Stimulated activated CD4-positive, alpha-beta T cell treated with anti-CD3 and anti-CD28 coated beads, TNF-alpha, amount 100 ng/mL, for 1 hour (primary cell): ENCODE data around the gene TEX28.
"Not testable (repeated sequence)": the region's sequence is repeated elsewhere in the genome, so short reads cannot be mapped to it uniquely, and the experiment has no call there.

Experiments
- DNase-seq, 3 donors: peaks; one replicate each; pipeline ENCODE4 v3.0.0-alpha.2; 2020; ENCODE audit warnings: low read depth in 3 of 3, low spot score in 1 of 3

TEX28 gene

DNA sequence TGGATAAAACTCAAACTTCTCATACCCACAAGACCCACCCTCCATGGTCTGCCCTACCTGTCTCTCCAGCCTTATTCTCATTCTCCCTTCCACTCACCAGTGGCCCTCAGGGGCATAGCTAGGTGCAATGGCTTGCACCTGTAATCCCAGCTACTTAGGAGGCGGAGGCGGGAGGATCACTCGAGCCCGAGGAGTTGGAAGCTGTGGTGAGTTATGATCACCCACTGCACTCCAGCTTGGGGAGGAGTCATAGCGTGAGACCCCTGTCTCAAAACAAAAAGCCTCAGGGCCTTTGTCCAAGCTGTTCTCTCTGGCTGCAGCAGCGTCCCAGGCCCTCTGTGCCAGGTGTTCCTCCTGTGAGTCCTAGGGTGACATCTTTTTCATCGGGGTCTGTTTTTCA, 17.2 kb upstream of the TEX28 start:
- no peak for DNase-seq

DNA sequence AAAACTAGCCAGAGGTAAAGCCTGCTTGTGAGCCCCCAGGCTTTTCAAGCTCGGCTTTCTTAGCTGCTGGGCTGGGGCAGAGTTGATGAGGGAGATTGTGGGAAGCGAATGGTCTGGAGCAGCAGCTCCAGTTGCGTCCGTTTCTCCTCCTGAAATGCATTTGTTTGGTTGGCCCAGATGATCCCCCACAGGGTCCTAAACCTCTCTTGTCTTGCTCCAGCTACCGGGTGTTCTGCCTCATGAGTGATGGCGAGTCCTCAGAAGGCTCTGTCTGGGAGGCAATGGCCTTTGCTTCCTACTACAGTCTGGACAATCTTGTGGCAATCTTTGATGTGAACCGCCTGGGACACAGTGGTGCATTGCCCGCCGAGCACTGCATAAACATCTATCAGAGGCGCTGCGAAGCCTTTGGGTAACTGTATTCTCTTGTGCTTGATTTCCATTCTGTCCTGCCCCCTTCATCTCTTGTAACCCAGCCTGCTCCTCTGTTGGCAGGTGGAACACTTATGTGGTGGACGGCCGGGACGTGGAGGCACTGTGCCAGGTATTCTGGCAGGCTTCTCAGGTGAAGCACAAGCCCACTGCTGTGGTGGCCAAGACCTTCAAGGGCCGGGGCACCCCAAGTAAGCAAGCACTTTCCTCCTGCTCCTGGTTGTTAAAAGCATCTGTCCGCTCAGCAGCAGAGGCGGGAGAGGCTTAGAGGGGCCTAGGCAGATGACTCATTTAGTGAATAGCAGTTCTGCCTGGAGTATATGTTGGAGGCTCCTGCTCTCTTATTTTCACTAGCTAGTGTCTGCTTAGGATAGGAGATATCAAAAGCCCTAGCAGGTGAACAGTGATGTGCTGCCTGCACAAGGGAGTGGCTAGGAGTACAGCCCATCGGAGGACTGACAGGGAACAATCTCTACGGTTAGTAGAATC, 16.0 kb upstream of the TEX28 start:
- no peak for DNase-seq

DNA sequence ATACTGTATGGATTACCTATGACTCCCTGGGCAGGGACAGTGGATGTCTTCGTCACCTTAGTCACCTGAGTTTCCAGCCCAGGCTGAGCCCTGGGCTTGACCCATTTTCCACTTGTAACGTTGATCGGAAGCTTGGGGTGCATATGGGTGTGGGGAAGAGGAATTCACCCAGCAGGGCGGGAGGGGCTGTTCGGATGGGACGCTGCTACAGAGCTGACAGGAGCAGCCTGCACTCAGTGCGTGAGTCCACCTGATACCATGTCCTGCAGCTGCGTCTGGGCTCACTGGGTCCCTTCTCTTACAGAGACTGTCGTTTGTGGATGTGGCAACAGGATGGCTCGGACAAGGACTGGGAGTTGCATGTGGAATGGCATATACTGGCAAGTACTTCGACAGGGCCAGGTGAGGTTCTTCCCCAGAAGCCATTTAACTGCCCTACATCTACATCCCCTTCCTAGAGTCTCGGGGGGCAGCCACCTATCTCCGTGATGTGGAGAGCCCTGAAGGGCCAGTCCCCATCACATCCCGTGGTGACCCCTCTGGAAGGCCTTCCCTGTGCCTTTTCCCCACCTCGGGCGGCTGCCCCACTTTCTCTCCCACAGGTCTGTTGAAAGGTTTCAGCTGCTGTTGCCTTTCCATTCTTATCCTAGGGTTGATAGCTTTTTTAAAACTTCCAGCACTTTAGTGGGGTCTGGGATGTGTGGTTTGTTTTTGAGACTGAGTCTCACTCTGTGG, 14.3 kb upstream of the TEX28 start:
- DNase-seq: no peak

DNA sequence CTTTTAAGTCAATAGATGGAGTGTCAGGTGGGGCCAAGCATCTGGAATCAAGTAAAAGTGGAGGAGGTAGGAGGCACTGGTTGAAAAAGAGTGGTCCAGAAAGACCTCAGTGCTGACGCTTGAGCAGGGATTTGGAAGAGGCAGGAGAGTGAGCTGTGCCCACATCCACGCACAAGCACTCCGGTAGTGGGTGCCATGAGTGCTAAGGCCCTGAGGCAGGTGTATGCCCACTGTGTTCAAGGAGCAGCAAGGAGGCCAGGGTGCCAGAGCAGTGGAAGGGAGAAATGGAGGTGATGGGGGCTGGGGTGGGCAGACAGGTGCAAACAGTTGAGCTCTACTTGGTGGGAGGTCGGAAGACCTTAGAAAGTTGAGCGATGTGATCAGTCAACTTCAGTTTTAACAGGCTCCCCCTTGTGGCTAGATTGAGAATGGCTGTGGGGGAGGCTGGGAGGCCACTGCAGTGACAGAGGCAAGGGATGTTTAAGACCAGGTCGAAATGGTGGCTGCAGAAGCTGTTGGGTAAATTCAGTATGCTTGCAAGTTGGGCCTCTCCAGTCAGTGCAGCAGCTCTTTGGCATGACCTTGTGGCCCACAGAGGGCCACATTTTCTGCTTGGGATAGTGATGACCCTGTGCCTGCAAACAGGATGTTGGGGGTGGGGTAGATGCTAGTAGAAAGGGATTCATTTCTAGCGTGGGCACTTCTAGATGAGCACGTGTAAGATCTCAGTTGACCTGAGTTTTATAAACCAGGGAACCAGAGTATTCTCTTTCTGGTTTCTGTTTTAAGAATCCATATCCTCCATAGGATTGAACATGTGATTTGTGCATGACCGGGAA, 13.4 kb upstream of the TEX28 start:
- DNase-seq: peak; percentile 44 to 65 (median 58)

DNA sequence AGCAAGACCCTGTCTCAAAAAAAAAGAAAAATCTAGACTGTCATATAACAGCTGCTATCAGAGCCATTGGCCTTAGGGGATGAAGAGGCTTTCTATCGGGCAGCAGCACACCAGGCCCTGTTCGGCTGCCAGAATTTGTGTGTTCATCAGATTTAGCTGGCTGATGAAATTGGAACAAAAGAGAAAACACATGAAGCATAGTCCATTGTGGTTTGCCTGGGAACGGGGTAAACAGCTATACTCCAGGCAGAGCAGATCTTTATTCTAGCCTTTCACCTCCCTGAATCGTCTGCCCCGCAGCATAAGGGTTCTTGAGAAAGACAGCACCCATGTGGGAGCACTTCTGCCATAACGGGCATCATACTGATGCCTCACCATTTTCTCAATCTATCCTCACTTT, 12.3 kb upstream of the TEX28 start:
- DNase-seq: no peak

DNA sequence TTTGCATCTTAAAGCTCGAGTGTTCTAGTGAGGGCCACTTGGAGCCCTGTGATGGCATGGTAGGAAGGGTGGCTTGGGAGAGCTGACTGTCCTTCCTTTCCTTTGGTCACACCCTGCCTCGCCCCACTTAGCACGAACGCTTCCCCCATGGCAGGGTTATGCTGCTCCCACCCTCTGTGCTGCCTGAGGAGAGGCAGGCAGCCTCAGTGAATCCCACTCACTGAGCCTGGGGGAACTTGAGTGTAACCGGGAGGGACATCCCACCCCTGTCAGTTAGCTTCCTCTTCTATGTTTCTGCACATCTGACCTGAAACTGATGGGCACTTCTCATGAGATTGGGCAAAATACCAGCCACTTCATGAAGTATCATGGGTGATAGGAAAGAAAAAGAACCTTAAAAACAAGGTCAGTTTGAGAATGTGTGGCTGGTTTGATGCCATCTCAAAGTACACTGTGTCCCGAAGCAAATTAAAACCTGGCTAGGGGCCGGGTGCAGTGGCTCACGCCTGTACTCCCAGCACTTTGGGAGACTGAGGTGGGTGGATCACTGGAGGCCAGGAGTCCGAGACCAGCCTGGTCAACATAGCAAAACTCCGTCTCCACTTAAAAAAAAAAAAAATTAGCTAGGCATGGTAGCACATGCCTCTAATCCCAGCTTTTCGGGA, 10.7 kb upstream of the TEX28 start:
- DNase-seq: no peak

DNA sequence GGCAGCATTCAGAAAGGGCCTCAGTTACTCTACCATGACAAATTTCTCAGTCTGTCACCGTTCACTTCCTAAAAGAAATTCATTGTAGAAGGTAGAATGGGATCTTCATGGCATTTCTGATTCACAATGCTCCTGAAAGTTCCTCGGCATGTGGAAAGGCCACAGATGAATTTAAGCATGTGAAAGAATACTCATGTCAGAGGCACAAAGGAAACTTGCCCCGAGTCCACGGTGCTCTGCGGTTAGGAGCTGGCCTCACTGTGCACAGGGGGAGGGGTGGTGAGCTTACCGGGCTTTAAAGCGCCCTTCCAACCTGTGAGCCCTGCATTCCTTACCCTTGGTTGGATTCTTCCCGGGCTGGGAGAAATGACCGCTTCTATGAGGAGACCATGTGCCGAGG, 9.9 kb upstream of the TEX28 start:
- no peak for DNase-seq

DNA sequence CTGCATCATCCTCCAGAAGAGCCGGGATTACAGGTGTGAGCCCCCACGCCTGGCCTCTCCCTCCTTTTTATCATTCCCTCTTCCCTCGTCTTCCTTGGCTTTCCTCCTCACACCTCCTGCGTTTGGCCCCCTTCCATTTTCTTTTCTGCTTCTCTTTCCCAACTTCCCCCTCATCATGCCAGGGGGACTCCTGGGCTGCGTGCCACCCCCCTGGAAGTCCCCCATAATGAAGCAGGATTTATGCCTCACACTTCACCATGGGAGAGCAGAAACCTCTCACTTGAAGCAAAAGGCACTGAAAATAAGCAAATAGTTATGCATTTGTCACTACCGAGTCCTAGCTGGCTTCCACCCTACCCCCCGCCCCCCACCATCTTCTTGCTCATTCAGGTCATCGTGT, 8.6 kb upstream of the TEX28 start:
- DNase-seq: no peak

DNA sequence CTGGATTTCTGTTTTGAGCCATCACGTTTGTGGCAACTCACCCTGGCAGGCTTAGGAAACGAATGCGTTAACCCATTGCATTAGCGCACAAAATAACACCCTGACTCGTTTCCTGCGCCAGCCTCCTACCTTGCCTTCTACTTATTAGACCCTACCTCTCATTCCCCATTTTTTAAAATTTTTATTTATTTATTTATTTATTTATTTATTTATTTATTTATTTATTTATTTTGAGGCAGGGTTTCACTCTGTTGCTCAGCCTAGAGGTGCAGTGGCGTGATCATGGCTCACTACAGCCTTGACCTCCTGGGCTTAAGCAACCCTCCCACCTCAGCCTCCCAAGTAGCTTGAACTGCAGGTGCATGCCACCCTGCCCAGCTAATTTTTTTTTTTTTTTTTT, 8.1 kb upstream of the TEX28 start:
- not testable (repeated sequence) for DNase-seq

DNA sequence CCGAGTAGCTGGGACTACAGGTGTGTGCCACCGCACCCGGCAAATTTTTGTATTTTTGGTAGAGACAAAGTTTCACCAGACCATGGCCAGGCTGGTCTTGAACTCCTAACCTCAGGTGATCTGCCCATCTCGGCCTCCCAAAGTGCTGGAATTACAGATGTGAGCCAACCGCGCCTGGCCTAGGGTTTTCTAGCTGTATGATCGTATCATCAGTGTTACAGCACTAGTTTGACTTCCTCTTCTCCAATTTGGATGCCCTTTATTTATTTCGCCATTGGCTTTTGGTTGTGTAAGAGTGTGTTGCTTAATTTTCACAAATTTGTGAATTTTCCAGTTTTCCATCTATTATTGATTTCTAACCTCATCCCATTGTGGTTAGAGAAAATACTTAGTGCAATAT, 5.9 kb upstream of the TEX28 start:
- DNase-seq: no peak

DNA sequence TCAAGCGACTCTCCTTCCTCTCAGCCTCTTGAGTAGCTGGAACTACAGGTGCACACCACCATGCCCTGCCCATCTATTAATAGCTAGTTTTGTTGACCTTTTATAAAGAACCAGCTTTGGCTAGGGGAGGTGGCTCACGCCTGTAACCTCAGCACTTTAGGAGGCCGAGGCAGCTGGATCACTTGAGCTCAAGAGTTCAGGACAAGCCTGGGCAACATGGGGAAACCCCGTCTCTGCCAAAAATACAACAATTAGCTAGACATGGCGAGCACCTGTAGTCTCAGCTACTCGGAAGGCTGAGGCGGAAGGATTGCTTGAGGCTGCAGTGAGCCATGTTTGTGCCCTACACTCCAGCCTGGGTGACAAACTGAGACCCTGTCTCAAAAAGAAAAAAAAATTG, 3.4 kb upstream of the TEX28 start:
- DNase-seq: no peak

DNA sequence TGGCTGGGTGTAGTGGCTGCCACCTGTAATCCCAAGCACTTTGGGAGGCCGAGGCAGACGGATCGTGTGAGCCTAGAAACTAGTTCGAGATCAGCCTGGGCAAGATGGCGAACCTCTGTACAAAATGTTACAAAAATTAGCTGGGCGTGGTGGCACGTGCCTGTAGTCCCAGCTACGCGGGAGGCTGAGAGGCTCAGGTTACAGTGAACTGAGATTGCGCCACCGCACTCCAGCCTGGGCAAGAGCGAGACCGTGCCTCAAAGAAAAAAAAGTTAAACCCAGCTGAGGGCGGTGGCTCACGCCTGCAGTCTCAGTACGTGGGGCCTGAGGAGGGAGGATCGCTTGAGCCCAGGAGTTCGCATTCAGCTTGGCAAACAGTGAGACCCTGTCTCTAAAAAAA, 1.8 kb upstream of the TEX28 start:
- DNase-seq: no peak

DNA sequence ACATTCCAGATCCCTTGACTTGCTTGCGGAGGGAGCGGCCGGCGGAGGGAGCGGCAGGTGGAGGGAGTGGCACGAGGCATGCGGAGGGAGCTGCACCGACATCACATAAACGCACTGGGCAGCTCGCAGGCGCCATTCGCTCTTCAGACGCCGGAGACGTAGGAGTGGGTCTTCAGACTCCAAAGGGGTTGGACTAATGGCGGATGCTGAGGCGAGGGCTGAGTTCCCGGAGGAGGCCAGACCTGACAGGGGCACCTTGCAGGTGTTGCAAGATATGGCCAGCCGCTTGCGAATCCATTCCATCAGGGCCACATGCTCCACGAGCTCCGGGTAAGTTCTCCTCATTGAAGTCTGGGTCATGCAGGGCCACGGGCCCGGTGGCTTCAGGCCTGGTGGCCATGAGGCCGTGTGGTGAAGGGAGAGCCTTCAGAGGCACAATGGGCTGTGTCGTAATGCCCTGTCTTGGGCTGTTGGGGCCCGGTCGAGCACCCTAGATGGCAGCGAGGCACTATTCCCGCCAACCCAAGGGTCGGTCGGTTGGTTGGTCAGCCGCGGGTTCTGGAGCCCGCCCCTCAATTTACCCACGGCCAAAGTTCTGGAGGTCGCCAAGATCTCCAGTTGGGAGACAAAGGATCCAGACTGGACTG, 863 bp upstream of the TEX28 start, which contains the start of gene TKTL1:
Gene TKTL1 (plus strand): TSS at position 132 of the 647 bp plus-strand sequence. CDS start 65 bp downstream, at position 197.
- DNase-seq: no peak

DNA sequence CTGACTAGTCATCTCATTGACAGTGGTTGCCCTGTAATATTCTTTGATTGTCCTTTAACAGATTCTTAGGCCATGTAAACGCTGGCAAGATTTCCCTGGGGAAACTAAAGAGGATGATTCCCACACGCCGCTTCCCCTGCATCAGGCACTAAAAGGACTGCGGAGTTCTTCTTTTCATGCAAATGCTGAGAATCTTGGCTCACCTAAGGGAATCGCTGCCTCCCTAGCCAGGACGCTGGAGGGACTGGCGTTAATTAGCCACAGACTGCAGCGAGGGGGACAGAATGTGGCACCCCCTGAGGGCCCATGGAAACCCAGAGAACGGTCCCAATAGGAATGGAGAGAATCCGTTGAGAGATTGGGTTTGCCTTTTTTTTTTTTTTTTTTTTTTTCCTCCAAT, 8.5 kb downstream of the TEX28 start:
- not testable (repeated sequence) for DNase-seq

DNA sequence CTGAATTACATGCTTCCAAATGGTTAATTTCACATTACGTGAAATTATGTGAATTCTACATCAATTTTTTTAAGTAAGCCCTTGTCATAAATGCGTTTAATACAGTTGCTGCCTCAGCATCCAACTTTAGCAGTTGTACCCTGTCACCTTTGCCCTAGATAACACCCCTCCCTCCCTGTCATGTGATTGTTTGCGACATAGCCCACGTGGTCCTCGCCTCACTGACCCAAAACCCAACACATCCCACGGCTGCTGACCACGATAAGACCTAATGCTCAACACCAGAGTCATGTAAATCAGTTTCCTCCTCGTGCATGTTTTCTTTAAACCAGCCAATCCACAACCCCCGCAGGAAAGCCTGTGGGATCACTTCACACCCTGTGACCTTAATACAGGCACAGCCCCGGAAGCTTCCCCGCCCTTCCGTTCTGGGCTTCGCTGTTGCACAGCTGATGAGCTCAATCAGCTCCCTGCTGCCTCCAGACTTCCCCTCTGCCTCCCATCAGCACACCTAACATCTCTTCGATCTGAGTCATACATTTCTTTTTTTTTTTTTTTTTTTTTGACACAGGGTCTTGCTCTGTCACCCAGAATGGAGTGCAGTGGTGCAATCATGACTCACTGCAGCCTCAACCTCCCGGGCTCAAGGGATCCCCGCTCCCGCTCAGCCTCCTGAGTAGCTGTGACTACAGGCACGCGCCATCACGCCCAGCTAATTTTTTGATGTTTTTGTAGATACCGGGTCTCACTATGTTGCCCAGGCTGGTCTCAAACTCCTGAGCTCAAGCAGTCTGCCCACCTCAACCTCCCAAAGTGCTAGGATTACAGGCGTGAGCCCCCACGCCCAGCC, 10.2 kb downstream of the TEX28 start:
- DNase-seq: not testable (repeated sequence)

DNA sequence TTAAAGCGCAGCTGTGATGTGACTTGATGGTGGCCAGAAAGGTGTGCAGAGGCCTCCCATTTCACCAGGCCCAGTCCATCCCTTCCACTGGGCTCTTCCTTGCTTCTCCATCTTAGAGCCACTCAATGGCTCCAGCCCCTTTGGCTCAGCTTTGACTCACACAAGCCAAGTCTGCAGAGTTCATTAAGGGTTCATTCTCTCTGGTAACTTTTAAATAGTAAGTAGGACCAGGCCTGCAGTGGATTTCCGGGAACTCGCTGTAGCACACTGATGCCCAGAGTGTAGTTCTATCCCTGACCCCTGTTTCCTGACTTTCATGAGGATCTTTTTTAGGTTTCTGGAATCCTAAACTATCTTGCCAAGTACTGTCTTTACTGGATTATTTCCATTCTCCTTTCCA, 25.7 kb downstream of the TEX28 start:
- not testable (repeated sequence) for DNase-seq

DNA sequence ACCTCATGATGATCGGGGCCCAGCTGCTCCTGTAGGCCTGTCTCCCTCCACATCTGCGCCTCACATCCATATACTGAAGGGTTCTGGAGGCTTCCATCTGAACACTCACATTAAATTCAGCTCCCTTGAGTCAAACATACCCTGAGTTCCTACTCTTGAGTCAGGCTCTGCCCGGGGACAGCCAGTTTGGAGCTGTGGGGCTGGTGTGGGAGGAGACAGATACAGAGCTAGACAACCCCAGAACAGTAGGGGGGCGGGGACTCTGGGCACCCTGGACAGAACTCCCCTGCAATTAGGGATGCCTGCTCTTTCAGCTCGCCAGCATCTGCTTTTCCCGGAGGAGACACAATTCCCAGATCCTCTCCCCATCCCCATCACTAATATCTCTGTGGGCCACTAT, 31.9 kb downstream of the TEX28 start:
- not testable (repeated sequence) for DNase-seq

DNA sequence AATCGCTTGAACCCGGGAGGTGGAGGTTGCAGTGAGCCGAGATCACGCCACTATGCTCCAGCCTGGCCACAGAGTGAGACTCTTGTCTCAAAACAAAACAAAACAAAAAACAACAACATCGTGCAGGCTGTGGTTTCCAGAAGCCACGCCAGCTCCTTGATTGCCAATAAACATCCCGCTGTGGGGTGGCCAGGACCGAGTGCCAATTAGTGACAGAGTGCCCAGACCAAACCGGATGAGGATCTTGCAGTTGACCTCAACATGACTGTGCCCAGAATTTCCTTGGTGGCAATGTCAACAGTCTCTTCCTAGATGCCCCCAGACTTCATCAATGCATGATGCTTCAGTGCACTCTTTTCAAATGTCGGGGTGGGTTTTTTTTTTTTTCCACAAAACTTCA, 36.2 kb downstream of the TEX28 start:
- DNase-seq: not testable (repeated sequence)

DNA sequence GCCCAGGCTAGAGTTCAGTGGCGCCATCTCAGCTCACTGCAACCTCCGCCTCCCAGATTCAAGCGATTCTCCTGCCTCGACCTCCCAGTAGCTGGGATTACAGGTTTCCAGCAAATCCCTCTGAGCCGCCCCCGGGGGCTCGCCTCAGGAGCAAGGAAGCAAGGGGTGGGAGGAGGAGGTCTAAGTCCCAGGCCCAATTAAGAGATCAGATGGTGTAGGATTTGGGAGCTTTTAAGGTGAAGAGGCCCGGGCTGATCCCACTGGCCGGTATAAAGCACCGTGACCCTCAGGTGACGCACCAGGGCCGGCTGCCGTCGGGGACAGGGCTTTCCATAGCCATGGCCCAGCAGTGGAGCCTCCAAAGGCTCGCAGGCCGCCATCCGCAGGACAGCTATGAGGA, 37.6 kb downstream of the TEX28 start, which contains the start of gene OPN1MW3:
Gene OPN1MW3 (plus strand): TSS at position 301 of the 400 bp plus-strand sequence. CDS start 38 bp downstream, at position 339.
- DNase-seq: not testable (repeated sequence)
